HG03342 (cell line): ENCODE results near the gene VRK1.
A peak's percentile ranks its signal among the peaks of the same experiment; 100 is the strongest.

ENCODE experiments used
- ATAC-seq: cut with Tn5 transposase; IDR thresholded peaks from one replicate; pipeline ENCODE4 v1.9.1; 2021; ENCODE audit warnings: mild to moderate bottlenecking, moderate library complexity; ENCODE audit not compliant: unreplicated experiment

VRK1 gene

DNA sequence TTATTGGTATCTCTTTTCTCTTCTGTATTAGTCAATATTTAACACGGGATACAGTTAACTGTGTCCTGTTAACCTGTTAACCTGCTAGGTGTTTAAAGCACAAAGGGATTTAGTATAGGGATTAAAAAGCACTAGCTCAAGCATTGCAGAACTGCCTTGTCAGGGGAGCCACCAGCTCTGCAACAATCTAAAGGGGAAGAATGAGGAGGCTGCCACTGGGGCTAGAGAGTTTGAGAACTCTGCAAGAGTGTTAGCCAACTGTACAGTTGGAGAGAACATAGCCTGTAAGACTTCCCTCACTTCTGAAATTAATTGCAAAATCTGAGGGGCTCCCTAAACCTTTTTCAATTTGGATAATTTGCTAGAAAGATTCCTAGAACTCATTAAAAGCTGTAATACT lies 6.5 kb upstream of the VRK1 start:
- ATAC-seq: no peak

DNA sequence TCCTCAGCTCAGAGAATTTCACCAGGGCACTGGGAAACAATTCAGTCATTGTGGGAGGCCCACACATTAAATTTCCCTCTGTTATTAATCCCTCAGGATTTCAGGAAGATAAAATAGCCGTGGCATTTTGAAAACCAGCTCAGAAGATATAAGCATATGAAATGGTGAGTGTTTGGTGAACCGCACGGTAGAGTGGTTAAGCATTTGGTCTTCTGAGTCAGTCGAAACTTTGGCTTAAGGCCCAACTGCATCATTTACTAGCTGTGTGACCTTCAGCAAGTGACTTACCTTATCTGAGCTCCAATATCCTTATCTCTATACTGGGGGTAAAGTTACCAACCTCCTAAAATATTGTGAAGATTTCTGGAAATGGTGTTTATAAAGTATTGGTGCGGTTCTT lies 5.2 kb upstream of the VRK1 start:
- ATAC-seq: no peak

- ATAC-seq: no peak
Measured at GRCh38 chr14:96792591-96792990, 4.6 kb upstream of the VRK1 start.

- ATAC-seq: no peak
Measured at GRCh38 chr14:96793547-96793946, 3.6 kb upstream of the VRK1 start.

- ATAC-seq: no peak
Measured at GRCh38 chr14:96795109-96795828, 1.9 kb upstream of the VRK1 start.

- peak; percentile 36 for ATAC-seq
Measured at GRCh38 chr14:96797582-96798349, 584 bp downstream of the VRK1 start.

DNA sequence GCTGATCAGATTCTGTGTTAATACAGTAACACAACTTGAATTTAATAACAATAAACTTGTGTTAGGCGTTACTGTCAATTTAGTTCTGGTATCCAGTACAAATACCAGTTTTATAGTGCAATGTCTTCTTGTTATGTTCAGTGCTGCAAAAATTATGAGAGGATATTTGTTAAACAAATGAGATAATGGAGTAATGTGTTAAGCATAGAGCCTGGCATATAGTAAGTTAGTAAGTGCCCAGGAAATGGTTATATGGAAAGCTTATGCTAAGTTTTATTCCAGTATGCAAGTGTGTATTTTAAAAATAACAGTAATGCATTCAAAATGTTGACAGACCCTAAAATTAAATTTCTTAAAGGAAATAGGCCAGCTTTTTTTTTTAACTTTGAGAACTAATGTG lies 1.8 kb downstream of the VRK1 start:
- no peak for ATAC-seq

DNA sequence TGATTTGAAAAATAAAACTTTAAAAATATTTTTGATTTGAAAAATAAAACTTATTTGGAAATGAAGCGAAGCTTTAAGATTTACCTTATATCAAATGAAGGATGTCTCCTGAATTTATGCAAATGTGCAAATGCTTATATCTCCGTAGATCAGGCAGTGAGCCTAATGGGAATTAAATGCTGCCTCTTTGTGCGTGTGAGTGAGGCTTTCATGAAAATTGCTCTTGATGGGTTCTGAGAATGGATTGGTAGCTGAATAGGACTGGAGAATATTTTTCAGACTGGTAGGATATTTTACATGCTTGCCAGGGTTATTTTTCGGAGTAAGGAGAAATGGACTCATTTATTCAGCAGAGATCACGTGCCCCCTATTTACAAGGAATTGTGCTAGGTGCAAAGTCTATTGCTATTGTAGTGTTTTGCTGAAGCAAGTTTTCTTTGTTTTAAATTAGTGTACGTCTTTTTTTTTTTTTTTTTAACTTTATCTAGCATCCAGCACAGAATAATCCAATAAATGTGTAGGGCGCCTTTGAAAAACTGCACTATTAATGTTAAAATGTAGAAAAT lies 2.4 kb downstream of the VRK1 start:
- ATAC-seq: no peak

GRCh38 chr14:96801931-96802330 lies 4.7 kb downstream of the VRK1 start:
- ATAC-seq: no peak

GRCh38 chr14:96802963-96803362 lies 5.8 kb downstream of the VRK1 start:
- ATAC-seq: no peak

DNA sequence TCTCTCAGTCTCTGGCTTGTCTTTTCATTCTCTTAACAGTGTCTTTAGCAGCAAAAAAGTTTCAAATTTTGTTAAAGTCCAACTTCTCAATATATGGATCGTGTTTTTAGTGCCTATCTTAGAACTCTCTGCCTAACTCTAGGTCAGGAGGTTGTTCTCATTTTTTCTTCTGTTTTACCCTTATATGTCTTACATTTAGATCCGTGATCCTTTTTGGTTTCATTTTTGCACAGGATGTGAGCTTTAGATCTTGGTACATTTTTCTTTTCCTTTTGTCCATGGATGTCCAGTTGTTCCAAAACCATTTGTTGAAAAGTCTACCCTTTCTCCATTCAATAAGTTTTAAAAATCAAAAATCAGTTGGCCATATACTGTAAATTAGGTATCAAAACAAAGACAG lies 6.8 kb downstream of the VRK1 start:
- no peak for ATAC-seq

- ATAC-seq: no peak
Measured at GRCh38 chr14:96804895-96805294, 7.7 kb downstream of the VRK1 start.

DNA sequence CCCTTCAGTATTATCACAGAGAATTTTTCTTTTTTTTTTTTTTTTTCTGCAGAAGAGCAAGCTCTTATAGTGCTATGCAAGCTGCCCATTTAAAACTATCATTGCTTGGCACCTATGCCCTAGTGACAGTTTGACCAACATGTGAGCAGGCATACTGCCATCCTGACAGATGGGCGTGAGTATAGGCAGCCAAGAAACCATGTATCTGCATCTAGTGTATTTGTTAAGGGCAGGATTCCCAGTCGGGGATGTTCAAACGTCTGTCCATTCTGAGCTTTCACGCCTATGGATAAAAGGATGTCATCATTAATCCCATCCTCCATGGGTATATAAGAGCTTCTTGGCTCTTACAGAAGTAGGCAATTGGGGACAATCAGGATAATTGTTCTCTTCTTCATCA lies 8.8 kb downstream of the VRK1 start:
- no peak for ATAC-seq

- no peak for ATAC-seq
Measured at GRCh38 chr14:96806836-96807235, 9.7 kb downstream of the VRK1 start.

GRCh38 chr14:96808619-96809406 lies 11.6 kb downstream of the VRK1 start:
- no peak for ATAC-seq

DNA sequence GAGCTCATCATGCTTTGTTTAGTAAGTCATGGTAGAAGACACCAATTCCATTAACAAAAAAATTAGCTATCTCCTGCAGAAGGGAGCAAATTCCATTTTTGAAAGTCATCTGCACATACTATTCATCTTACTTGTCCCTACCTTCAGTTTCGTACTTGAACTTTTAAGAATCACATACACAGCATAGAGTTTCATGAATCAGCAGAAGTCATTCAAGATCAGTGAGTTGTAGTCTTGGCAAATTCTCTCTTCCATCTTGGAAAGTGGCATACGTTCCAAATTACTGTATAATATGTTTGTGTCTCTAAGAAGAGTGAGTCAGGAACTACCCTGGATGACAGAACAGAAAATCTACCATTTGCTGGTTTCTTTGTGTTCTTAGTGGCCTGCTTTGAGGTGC lies 14.1 kb downstream of the VRK1 start:
- ATAC-seq: no peak

DNA sequence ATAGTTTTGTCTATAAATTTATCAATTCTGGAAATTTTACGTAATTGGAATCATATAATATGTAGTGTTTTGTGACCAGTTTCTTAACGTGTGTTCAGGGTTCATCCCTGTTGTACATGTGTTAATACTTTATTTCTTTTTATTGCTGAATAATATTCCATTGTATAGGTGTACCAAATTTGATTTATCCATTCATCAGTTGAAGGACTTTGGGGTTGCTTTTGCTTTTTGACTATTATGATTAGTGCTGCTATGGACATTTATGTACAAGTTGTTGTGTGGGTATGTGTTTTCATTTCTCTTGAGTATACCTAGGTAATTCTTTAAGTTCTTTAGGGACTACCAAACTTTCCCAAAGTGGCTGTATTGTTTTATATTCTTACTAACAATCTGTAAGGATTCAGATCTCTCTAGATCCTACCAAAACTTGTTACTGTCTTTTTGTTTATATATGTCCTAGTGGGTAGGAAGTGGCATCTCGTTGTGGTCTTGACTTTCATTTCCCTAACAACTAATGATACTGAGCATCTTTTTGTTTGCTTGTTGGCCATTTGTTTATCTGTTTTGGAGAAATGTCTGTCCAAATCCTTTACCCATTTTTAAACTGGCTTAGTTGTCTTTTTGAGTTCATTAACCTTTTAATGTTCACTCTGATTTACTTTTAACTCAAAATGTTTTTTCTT lies 14.9 kb downstream of the VRK1 start:
- ATAC-seq: peak; percentile 86

- ATAC-seq: no peak
Measured at GRCh38 chr14:96816281-96816680, 19.1 kb downstream of the VRK1 start.

GRCh38 chr14:96817750-96818666 lies 20.8 kb downstream of the VRK1 start:
- ATAC-seq: no peak

GRCh38 chr14:96821501-96821900 lies 24.3 kb downstream of the VRK1 start:
- ATAC-seq: no peak
